Neural progenitor cell (in vitro differentiated cells): Measurements from ENCODE around the gene PHF19. TPM values are rescaled to one million over a fixed set of nuclear protein-coding genes. Genes with fewer than 3 reads are reported as not detected.

Experiments
- DNase-seq: peaks from one replicate; pipeline ENCODE4 v3.0.0-alpha.2; 2016; ENCODE audit warnings: low spot score
- H2AFZ ChIP-seq: fragments of 200-600 bp; sonication (generic); replicated peaks from 2 replicates; pipeline ENCODE4 v1.6.1; 2016; ENCODE audit warnings: antibody characterized with exemption
- H3F3A ChIP-seq: fragments of 200-600 bp; sonication (generic); 2 replicates; pipeline ENCODE4 v1.6.1; 2016; ENCODE audit warnings: antibody characterized with exemption, low read depth
- H3K27ac ChIP-seq: fragments of 200-600 bp; sonication (generic); 2 replicates; pipeline ENCODE4 v1.5.1; 2016; ENCODE audit warnings: mild to moderate bottlenecking
- H3K27me3 ChIP-seq: fragments of 200-600 bp; sonication (generic); 2 replicates; pipeline ENCODE4 v1.6.1; 2016; ENCODE audit warnings: mild to moderate bottlenecking, moderate library complexity
- H3K36me3 ChIP-seq: fragments of 200-600 bp; sonication (generic); 2 replicates; pipeline ENCODE4 v1.5.1; 2016
- H3K4me1 ChIP-seq: fragments of 200-600 bp; sonication (generic); 2 replicates; pipeline ENCODE4 v1.6.1; 2016; ENCODE audit warnings: mixed run types
- H3K4me2 ChIP-seq: fragments of 200-600 bp; sonication (generic); 2 replicates; pipeline ENCODE4 v1.6.1; 2016
- H3K4me3 ChIP-seq: fragments of 200-600 bp; sonication (generic); 2 replicates; pipeline ENCODE4 v1.5.1; 2016
- H3K79me2 ChIP-seq: fragments of 200-600 bp; sonication (generic); 2 replicates; pipeline ENCODE4 v1.6.1; 2016; ENCODE audit warnings: low read depth
- H3K9ac ChIP-seq: fragments of 200-600 bp; sonication (generic); 2 replicates; pipeline ENCODE4 v1.6.1; 2016
- H3K9me3 ChIP-seq: fragments of 200-600 bp; sonication (generic); 2 replicates; pipeline ENCODE4 v1.5.1; 2016; ENCODE audit warnings: low read depth
- H4K20me1 ChIP-seq: fragments of 200-600 bp; sonication (generic); 2 replicates; pipeline ENCODE4 v1.6.1; 2016; ENCODE audit warnings: low read depth
- H3K27ac Mint-ChIP-seq: 3 replicates; pipeline ENCODE4 v1.8.0; 2021; ENCODE audit warnings: mixed read lengths
- H3K27me3 Mint-ChIP-seq: 2 replicates; pipeline ENCODE4 v1.8.0; 2022; ENCODE audit warnings: low read depth, mild to moderate bottlenecking, inconsistent platforms, moderate library complexity, mixed read lengths; ENCODE audit not compliant: insufficient read depth
- H3K36me3 Mint-ChIP-seq: 3 replicates; pipeline ENCODE4 v1.8.0; 2021; ENCODE audit warnings: mixed read lengths
- H3K4me1 Mint-ChIP-seq: 3 replicates; pipeline ENCODE4 v1.8.0; 2021; ENCODE audit warnings: mixed read lengths
- H3K4me3 Mint-ChIP-seq: 3 replicates; pipeline ENCODE4 v1.8.0; 2021; ENCODE audit warnings: mild to moderate bottlenecking, moderate library complexity, mixed read lengths
- H3K9me3 Mint-ChIP-seq: 3 replicates; pipeline ENCODE4 v1.8.0; 2020; ENCODE audit warnings: mixed read lengths
- EZH2 ChIP-seq: fragments of 200-600 bp; sonication (generic); IDR thresholded peaks from 2 replicates; pipeline ENCODE4 v1.6.1; 2017; ENCODE audit warnings: antibody characterized with exemption, mild to moderate bottlenecking, moderate library complexity
- EZH2phosphoT487 ChIP-seq: fragments of 200-600 bp; sonication (generic); IDR thresholded peaks from 2 replicates; pipeline ENCODE4 v1.6.1; 2017; ENCODE audit warnings: antibody characterized with exemption
- total RNA-seq: library from RNA; depleted of rRNA; stranded (reverse); fragments of >200 nt; gene quantifications from 2 replicates; pipeline ENCODE4 v1.2.3, GENCODE V29; 2015; ENCODE audit warnings: low replicate concordance
- TF ChIP-seq, protein P1 (sequence below): fragments of 200-600 bp; sonication (generic); IDR thresholded peaks from 2 replicates; pipeline ENCODE4 v1.5.1; 2017; ENCODE audit warnings: antibody characterized with exemption, mild to moderate bottlenecking

The PHF19 gene
- total RNA-seq, 1 donor from 2014 or later: 45.1 TPM

DNA sequence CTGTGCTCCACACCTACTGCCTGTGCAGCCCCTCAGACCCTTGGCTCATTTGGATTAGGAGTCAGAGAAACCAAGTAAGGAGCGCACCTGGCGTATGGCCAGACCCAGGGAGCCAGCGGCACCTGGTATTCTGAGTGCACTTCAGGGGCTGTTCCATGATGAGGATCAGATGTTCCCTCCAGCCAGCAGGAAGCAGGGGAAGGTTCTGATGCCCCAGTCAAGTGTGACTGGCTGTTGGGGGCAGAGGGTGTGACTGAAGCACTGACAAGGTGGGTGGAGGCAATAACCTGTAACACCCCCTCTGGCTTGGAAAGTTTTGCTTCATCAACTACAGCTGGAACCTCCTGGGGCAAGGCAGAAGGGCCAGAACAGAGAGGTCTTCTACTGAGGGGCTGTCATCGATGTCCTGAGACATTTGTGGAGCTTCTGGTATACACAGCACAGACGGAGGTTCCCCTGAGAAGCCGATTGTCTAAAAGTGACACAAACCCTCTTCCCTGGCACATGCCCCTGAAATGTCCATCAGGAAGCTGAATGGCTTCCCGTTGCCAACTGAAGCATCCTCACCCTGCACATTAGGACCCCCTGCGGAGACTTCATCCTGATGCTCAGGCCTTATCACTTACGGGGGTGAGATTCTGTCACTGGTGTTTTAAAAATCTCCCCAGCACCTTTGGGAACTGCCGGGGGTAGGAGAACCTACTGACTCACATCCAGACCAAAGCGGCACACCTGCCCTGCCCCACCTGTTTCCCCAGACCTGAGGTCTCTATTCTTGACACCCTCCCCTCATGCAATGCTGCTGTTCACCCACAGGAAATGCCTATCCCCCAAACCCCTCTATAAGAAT, 28.6 kb upstream of the PHF19 start:
- Histone ChIP-seq H3K4me3 (no peak overlapping the region), H3K27ac (no peak overlapping the region), H3K27me3 (no peaks in the 10 kb centered on the region), H3F3A (no peaks in the 10 kb centered on the region), H3K4me2 (no peak overlapping the region), H3K36me3 (no peaks in the 10 kb centered on the region), H3K9ac (no peak overlapping the region), H3K9me3 (no peaks in the 10 kb centered on the region), H3K79me2 (no peaks in the 10 kb centered on the region), H2AFZ (no peak overlapping the region), H4K20me1 (no peaks in the 10 kb centered on the region), H3K4me1 (no peaks in the 10 kb centered on the region)
- no peaks in the 10 kb centered on the region for H3K36me3 Mint-ChIP-seq
- H3K9me3 Mint-ChIP-seq: no peaks in the 10 kb centered on the region
- TF ChIP-seq, protein P1, sequence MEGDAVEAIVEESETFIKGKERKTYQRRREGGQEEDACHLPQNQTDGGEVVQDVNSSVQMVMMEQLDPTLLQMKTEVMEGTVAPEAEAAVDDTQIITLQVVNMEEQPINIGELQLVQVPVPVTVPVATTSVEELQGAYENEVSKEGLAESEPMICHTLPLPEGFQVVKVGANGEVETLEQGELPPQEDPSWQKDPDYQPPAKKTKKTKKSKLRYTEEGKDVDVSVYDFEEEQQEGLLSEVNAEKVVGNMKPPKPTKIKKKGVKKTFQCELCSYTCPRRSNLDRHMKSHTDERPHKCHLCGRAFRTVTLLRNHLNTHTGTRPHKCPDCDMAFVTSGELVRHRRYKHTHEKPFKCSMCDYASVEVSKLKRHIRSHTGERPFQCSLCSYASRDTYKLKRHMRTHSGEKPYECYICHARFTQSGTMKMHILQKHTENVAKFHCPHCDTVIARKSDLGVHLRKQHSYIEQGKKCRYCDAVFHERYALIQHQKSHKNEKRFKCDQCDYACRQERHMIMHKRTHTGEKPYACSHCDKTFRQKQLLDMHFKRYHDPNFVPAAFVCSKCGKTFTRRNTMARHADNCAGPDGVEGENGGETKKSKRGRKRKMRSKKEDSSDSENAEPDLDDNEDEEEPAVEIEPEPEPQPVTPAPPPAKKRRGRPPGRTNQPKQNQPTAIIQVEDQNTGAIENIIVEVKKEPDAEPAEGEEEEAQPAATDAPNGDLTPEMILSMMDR: no peak
- TF ChIP-seq EZH2 (no peak), EZH2phosphoT487 (no peak)
- H3K27me3 Mint-ChIP-seq: peaks cover 3% of the 10 kb centered on the region
- no peak for DNase-seq
- peaks cover 7% of the 10 kb centered on the region for H3K4me1 Mint-ChIP-seq
- H3K27ac Mint-ChIP-seq: no peak overlapping the region
- no peak overlapping the region for H3K4me3 Mint-ChIP-seq

DNA sequence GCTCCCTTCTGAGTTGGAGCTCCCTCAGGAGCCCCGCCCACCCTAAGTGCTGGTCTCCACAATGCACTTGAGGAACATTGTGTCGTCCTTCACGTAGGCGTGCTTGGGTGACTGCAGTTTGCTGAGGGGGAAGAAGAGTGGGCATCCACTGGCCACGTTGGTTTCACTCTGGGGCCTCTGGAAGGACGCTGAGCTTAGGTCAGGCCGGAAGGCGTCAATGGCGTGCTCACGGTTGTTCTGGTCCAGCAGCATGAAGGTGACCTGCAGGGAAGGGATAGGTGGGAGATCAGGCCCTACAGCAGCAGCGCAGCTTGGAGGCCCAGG, 28.0 kb upstream of the PHF19 start:
- Mint-ChIP-seq H3K9me3 (no peaks in the 10 kb centered on the region), H3K4me3 (no peak overlapping the region), H3K27ac (peak overlapping the region; percentile 79), H3K36me3 (no peaks in the 10 kb centered on the region), H3K27me3 (peaks cover 3% of the 10 kb centered on the region), H3K4me1 (peaks cover 7% of the 10 kb centered on the region)
- Histone ChIP-seq H3K9ac (no peak overlapping the region), H3K27me3 (no peaks in the 10 kb centered on the region), H3K36me3 (no peaks in the 10 kb centered on the region), H3F3A (no peaks in the 10 kb centered on the region), H4K20me1 (no peaks in the 10 kb centered on the region), H3K4me2 (no peak overlapping the region), H2AFZ (no peak overlapping the region), H3K4me1 (no peaks in the 10 kb centered on the region), H3K4me3 (no peak overlapping the region), H3K27ac (no peak overlapping the region), H3K79me2 (no peaks in the 10 kb centered on the region), H3K9me3 (no peaks in the 10 kb centered on the region)
- TF ChIP-seq EZH2phosphoT487 (no peak), EZH2 (no peak)
- TF ChIP-seq, protein P1: no peak
- DNase-seq: no peak

DNA sequence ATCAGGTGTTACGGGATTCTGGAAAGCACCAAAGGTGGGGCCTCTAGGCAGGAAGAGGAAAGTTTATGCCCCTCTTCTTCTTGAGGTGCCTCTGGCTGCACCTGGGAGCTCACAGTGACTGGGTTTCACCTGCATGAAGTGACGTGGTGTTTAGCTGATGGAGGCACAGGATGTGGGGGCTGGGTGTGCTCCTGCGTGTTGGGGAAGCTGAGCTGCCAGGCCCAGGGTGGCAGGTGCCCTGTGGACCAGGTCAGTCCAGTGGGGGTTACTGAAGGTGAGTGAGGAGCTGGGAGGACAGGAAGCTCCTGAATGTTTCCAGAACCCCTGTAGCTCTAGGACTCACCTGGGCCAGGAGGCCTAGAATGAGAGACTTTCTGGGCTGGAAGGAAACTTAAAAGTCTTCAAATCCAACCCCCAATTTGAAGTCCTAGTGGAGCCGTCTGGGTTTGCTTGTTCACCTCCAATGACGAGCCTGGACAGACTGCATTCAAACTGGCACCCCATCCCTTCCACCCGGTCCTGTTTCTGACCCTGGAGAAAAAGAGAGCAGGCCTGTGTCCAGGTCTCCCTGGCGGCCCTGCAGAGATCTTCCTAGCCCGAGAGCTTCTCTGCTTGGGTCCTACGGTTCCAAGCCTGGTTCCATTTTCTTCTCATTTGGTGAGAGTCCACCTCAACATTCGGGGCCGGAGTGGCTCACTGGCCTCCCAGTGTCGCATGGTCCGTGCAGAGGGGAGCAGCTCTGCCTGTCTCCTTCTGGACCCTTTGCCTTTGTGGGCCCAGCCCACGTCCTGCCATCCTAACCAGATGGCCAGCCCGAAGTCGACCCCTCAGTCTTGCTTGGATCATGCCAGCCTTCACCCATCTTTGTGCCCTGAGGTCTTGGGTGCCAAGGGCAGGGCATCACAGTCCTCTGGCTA, 27.3 kb upstream of the PHF19 start:
- Histone ChIP-seq H3K4me2 (no peak overlapping the region), H3K9ac (no peak overlapping the region), H3K4me3 (no peak overlapping the region), H3K27me3 (no peaks in the 10 kb centered on the region), H4K20me1 (no peaks in the 10 kb centered on the region), H3F3A (no peaks in the 10 kb centered on the region), H3K9me3 (no peaks in the 10 kb centered on the region), H3K36me3 (no peaks in the 10 kb centered on the region), H3K4me1 (no peaks in the 10 kb centered on the region), H3K27ac (no peak overlapping the region), H3K79me2 (no peaks in the 10 kb centered on the region), H2AFZ (no peak overlapping the region)
- peak overlapping the region; percentile 79 for H3K27ac Mint-ChIP-seq
- H3K4me3 Mint-ChIP-seq: no peak overlapping the region
- peaks cover 7% of the 10 kb centered on the region for H3K4me1 Mint-ChIP-seq
- H3K9me3 Mint-ChIP-seq: no peaks in the 10 kb centered on the region
- H3K27me3 Mint-ChIP-seq: peaks cover 3% of the 10 kb centered on the region
- TF ChIP-seq EZH2phosphoT487 (no peak), EZH2 (no peak)
- TF ChIP-seq, protein P1: no peak
- H3K36me3 Mint-ChIP-seq: no peaks in the 10 kb centered on the region
- DNase-seq: no peak
